GM12874 (cell line): ENCODE measurements around the gene PKD1L1.

Source experiments
- CTCF ChIP-seq: IDR thresholded peaks from 2 replicates; pipeline ENCODE4 v1.5.1; 2011; ENCODE audit warnings: low read depth, mild to moderate bottlenecking, control low read depth, low read length, moderate library complexity; ENCODE audit not compliant: insufficient read depth

PKD1L1 gene

DNA sequence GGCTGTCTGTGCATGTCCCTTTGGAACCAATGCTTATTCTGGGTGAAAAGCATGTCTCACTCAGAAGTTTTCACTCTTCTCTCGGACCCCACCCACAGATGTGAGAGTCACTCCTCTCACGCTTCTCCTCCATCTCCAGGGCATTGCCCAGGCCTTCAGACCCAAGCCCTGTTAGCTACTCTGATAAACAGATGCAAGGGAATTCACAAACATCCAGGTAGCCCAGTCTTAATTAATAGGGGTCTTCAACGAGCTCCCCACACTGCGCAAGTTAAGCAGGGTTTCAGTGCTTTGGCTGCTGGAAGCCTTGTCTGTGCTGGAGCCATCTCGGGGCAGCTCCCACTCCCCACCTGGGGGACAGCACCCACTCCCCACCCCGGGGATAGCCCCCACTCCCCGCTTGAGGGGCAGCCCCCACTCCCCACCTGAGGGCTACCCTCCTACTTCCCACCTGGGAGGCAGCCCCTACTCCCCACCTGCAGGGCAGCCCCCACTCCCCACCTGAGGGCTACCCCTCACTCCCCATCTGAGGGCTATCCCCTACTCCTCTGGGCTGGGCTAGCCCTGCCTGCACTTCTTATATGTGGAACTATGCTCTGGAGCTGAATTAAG lies 8.7 kb downstream of the PKD1L1 start:
- TF ChIP-seq CTCF, result no peak

DNA sequence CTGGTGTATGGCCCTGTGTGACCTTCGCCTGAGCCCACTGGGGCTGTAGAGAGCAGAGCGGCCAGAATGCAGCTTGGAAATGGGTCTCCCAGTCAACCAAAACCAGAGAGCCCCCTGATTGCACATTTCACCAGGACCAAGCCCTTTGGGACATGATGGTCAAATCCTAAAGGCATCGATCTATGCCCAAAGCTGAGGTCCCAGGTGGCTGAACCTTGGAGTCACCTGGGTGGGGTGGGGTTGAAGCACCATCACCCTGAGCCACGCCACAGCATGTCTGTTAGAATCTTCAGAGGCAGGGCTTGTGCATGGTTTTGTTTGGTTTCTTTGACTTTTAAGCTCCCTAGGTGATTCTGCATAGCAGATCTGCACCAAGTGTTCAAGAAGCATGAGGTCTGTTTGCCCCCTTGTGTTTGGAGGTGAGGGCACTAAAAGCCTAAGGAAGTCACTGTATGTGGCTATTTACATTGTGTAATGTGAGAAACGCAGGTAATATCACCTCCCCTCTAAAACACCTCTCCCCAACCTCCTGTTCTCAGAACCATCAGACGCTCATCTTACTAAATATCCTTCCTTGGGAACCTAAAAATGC lies 9.6 kb downstream of the PKD1L1 start:
- peak; percentile 20; the same call in 1 of the 2 replicates for TF ChIP-seq CTCF

DNA sequence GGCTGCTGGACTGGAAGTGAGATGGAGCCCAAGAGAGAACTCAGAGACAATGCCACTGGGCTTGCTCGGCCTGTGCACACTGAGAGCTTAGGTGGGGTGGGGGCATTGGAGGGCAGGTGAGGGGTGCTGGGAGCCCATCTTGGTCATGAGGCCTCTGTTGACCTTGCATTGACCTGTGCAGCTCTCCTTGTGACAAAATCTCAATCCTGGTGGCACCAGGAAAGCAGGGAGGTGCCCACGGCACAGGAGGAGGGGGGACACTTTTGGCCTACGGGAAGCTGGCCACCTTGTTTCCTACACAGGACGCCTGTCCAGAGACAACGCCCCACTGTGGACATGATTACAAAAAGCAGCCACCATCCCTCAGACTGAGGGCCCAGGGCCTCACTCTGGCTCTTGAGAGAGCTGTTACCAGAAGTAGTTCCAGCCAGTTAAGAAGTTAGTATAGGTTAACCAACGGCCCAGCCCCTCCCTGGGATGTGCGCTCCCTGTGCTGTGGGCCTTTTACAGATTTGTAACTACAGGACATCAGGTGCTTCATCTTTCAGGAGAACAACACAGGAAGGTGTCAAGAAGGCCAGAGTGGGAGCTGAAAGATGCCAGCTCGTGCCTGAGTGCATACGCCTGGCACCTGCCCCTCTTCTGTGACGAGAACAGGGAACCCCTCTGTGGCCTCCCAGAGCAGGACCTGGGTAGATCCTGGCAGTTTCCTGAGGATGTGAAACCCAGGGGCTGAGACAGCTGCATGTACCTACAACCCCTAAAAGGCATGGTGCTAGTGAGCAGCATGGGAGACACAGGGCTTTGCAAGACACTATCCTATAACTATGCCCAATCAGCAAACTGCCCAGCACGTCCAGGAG lies 10.3 kb downstream of the PKD1L1 start:
- no peak for TF ChIP-seq CTCF

DNA sequence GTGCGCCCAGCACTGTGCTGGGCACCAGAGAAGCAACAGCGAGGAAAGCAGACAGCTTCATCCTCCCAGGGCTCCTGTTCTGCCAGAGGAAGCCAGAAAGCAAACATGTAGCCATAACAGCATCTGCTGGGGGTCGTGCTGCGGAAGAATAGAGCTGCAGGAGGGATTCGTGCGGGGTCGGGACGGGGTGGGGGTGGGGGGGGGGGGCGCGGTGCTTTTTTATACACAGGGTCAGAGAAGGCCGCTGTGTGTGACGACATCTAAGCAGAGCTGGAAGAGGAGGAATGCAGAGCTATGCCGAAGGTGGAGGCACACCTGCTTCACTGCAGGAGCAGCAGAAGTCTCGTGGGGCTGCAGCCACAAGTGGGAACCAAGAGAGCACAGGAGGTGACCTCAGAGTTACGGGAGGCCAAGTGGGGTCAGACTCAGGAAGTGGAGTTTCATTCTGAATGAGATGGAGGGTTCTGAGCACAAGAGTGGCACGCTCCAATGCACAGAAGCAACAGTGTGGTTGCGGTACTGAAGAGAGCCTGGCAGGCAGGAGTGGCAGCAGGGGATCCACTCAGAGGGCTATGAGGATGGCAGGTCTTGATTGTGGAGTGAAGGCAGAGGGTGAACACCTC lies 11.1 kb downstream of the PKD1L1 start:
- no peak for TF ChIP-seq CTCF

- TF ChIP-seq CTCF, result no peak
Observed at GRCh38 chr7:47936323-47936722, 11.9 kb downstream of the PKD1L1 start.

GRCh38 chr7:47935336-47935735 lies 12.9 kb downstream of the PKD1L1 start:
- no peak for TF ChIP-seq CTCF

DNA sequence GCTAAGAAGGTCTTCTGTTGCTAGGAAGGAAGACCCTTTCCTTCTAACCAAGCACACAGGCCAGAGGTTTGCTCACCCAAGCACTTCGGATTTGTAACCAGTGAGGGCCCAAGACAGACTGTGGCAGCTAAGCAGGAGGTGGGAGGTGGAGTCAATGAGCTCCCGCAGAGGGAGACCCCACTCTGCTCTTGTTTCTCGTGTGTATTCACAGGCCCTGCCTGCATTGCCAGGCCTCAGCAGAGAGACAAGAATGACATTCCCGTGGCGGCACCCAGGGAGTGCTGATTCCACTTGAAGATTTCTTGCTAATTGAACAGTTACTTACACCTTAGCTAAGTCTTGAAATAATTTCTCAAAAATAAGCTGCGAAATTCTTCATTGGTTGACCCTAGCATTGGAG lies 13.4 kb downstream of the PKD1L1 start:
- TF ChIP-seq CTCF, result no peak
